Measurements from ENCODE around the gene MRPL21.

DNA sequence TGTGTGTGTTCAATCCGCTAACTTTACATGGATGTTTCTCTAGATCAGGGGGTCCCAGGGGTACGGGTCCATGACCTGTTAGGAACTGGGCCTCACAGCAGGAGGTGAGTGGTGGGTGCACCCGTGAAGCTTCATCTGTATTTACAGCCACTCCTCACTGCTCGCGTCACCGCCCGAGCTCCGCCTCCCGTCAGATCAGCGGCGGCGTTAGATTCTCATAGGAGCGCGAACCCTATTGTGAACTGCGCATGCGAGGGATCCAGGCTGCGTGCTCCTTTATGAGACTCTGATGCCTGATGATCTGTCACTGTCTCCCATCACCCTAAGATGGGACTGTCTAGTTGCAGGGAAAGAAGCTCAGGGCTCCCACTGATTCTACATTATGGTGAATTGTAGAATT lies 45.3 kb upstream of the MRPL21 start:
- TF ChIP-seq, protein P1, sequence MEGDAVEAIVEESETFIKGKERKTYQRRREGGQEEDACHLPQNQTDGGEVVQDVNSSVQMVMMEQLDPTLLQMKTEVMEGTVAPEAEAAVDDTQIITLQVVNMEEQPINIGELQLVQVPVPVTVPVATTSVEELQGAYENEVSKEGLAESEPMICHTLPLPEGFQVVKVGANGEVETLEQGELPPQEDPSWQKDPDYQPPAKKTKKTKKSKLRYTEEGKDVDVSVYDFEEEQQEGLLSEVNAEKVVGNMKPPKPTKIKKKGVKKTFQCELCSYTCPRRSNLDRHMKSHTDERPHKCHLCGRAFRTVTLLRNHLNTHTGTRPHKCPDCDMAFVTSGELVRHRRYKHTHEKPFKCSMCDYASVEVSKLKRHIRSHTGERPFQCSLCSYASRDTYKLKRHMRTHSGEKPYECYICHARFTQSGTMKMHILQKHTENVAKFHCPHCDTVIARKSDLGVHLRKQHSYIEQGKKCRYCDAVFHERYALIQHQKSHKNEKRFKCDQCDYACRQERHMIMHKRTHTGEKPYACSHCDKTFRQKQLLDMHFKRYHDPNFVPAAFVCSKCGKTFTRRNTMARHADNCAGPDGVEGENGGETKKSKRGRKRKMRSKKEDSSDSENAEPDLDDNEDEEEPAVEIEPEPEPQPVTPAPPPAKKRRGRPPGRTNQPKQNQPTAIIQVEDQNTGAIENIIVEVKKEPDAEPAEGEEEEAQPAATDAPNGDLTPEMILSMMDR (conservative IDR thresholded peaks at IDR 0.05): no peak
- no peak for TF ChIP-seq ZFX (IDR thresholded peaks at IDR 0.05)

All from C4-2B (cell line).